Renal cortical epithelial cell (primary cell): ENCODE data around the gene CNTNAP4. TPM values are rescaled to one million over a fixed set of nuclear protein-coding genes. Genes with fewer than 3 reads are reported as not detected.

Source experiments
- DNase-seq: peaks from one replicate; pipeline ENCODE4 v3.0.0-alpha.2; 2011; ENCODE audit warnings: low read depth
- total RNA-seq: library from RNA; depleted of rRNA; stranded (reverse); fragments of >200 nt; gene quantifications from 2 replicates; pipeline ENCODE4 v1.2.3, GENCODE V29; 2014

CNTNAP4 gene
- total RNA-seq, 1 donor from 2014 or later = not detected

GRCh38 chr16:76396977-76397376, 119.8 kb downstream of the CNTNAP4 start:
- no peak for DNase-seq

- no peak for DNase-seq
Measured at GRCh38 chr16:76409706-76410105, 132.5 kb downstream of the CNTNAP4 start.

- DNase-seq = no peak
Measured at GRCh38 chr16:76421571-76421970, 144.4 kb downstream of the CNTNAP4 start.

- peak; percentile 60 for DNase-seq
Measured at GRCh38 chr16:76428858-76429257, 151.7 kb downstream of the CNTNAP4 start.

GRCh38 chr16:76441391-76441790, 164.2 kb downstream of the CNTNAP4 start:
- no peak for DNase-seq

DNA sequence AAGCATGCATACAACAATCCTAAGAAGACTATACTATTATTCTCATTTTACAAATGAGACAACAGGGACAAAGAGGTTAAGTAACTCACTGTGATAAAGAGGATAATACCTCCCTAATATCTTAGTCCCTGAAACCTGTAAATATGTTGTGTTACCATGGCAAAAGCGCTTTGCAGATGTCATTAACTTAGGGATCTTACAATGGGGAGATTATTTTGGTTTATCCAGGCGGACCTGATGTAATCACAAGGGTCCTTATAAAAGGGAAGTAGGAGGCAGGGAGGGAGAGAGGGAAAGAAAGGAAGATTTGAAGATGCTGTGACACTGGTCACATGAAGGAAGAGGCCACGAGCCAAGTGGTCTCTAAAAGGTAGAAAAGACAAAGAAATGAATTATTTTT, 164.7 kb downstream of the CNTNAP4 start:
- DNase-seq = no peak

GRCh38 chr16:76443973-76444372, 166.8 kb downstream of the CNTNAP4 start:
- DNase-seq = no peak

DNA sequence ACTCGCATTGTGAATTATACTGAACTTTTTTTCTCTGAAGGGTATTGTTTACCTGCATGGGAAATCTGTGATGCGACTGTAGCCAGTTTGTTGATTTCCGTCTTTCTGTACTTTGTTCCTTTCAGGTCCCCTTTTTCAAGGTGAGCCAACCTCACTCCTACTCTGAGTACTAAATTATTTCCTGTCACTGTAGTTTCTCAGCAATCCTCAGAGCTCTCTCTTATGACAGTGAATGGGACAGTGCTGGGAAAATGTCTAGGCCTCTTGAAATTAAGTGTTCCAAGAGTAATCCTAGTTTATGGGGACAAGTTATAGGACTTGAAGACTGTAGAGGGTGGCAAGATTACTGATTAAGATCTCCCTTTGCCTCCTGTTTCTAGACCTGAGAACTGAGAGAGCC, 167.6 kb downstream of the CNTNAP4 start:
- DNase-seq = no peak

DNA sequence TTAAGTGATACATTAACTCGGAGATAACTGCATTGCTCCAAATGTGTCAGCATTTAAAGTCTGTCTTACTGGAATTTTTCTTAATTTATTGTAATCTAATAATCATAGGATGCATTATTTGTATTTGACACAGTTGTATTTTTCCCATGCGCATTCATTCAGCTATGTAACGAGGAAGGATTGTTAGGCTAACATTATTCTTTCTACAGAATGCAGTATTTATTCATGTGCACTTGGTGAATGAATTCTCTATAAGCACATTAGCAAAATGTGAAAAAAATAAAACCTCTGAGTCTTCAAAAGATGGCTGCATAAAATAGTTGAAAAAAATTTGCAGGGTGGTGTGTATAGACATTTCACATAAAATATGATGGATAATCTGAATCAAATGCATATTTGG, 168.6 kb downstream of the CNTNAP4 start:
- no peak for DNase-seq

- no peak for DNase-seq
Measured at GRCh38 chr16:76446251-76446650, 169.1 kb downstream of the CNTNAP4 start.

DNA sequence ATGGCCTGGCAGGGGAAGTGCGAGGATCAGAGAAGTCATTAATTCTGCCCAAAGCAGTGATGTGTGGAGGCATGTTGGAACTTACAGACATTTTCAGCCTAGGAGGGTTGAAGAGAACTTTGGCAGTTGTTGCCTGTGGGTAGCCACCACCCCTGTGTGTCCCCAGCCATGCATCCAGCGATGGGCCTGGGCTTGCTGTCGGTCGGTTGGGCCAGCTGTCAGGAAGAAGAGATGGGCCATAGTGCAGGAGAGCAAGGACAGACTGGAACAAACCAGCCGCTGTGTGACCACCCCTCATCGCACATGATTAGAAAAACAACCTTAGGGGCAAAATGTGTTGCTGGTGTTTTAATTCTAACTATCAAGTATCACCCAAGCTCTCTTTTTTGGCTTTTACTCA, 173.7 kb downstream of the CNTNAP4 start:
- no peak for DNase-seq

GRCh38 chr16:76455257-76455656, 178.1 kb downstream of the CNTNAP4 start:
- no peak for DNase-seq

DNA sequence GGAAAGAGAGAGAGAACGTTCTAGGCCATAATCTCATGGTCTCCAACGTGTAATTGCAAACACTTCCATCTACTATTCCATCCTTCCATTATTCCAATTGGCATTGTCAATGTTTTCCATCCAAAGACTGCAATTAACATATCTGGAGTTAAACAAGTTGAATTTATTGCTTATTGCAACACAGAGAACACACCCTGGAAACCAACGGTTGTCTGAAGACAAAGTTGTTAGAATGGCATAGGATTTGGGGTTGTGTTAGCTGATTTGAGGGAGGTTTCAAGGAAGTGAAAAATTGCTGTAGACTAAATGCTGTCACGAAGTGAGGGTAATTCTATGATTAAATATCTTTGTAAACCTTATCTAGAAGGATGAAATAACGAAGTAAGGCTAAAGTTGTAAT, 178.8 kb downstream of the CNTNAP4 start:
- no peak for DNase-seq

- no peak for DNase-seq
Measured at GRCh38 chr16:76459111-76459510, 181.9 kb downstream of the CNTNAP4 start.

GRCh38 chr16:76461836-76462235, 184.6 kb downstream of the CNTNAP4 start:
- no peak for DNase-seq

- no peak for DNase-seq
Measured at GRCh38 chr16:76464955-76465620, 187.9 kb downstream of the CNTNAP4 start.

DNA sequence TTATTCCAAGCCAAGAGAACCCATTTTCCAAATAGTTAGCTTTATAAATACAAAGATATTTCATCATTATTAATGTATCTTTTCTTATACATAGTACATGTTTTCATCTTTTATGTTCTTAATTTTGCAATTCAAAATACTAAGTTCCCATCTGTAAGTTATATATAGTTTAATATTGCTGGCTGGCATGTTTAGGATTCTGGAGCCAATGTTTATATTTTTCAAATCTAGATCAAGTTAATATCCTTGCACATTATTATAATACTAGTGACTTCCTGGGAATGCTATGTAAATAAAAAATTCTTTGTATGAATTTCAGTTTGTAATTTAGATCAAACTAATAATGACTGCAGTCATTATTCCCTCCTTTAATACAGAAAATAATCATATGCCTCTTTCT, 189.7 kb downstream of the CNTNAP4 start:
- DNase-seq = no peak

- DNase-seq = no peak
Measured at GRCh38 chr16:76474048-76474447, 196.8 kb downstream of the CNTNAP4 start.

DNA sequence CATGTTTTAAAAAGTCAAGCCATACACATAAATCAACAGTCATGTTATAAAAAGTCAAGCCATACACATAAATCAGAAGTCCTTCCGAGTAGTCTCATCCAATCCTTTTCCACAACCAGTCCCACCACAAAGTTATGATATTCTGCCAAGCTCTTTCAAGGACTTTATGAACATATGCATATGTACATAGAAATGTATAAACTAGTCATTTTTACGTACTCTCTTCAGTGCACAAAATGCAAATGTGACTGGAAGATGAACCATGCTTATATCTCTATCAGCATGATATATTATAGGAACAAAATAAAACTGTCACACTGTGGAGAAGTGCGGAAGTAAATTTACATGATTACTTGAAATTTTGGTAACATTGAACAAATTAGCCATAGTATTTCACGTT, 200.9 kb downstream of the CNTNAP4 start:
- DNase-seq = no peak

DNA sequence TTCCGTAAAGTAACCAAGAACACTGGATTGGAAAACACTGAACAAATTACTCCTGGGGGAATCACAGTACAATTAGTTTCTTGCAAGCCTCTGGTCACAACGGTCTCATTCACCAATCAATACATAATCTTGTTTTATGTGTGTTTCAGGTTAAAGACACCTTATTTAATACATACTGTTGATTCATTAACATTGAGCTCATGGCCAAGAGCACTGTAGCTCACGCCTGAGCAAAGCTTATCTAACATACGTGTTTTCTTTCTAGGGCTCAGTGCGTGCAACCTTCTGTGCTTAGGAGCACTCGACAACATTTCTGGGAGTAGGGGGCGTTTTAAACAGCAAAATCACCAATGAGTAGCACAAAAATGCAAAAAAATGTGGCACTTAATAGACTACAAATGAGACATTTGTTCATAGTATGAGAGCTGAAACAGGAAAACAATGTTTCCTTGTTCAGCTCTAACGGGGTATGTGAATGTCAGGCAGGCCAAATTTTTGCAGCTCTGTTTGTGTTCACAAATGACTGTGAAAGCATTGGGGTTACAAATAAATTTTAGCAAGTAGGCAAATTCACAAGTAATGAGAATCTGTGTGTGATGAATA, 206.2 kb downstream of the CNTNAP4 start:
- no peak for DNase-seq

- DNase-seq = no peak
Measured at GRCh38 chr16:76484020-76484419, 206.8 kb downstream of the CNTNAP4 start.

- DNase-seq = no peak
Measured at GRCh38 chr16:76486740-76487139, 209.5 kb downstream of the CNTNAP4 start.

DNA sequence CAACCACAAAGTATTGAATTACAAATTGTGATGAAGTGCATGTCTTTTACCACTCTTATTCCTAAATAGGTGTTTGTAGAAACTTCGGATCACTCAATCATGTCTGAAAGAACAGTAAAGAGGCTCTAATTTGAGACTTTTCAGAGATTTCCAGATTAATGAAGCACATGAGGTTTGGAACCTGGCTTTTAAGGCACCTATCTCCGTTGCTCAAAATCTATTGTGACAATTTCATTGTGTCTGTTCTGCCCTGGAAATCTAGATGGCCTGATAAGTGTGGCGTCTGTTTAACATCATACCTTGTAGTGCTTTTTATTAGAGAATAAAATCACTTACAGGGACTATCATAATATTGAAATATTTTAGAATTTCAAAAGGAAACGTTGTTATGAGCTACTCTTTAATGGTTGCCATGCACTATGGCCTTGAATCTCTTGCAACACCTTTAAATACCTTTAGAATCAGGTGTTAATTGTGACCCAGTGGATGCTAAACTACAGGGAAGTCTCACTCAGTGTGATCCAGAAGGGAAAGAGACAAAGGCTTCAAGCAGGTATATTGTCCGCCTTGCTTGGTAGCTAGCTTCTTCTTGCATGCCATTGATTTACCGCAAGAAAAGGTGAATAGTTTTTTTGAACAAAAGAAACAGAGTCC, 210.3 kb downstream of the CNTNAP4 start:
- no peak for DNase-seq
